ENCODE data around the gene SPSB4.

GRCh38 chr3:141059816-141060215, 8.7 kb downstream of the SPSB4 start:
- TF ChIP-seq CTCF (IDR thresholded peaks at IDR 0.05) = no peak
- TF ChIP-seq POLR2A (IDR thresholded peaks at IDR 0.05) = no peak
- TF ChIP-seq POLR2AphosphoS5 (IDR thresholded peaks at IDR 0.05) = no peak
